Loucy (cell line): ENCODE results near the gene GABRG3.

ENCODE experiments used
- H2AFZ ChIP-seq: fragments of 200-600 bp; sonication (generic); 2 replicates; pipeline ENCODE4 v1.6.0; 2016; ENCODE audit warnings: antibody characterized with exemption, mild to moderate bottlenecking, low read length, moderate library complexity
- H3F3A ChIP-seq: fragments of 200-600 bp; 2 replicates; pipeline ENCODE4 v1.6.0; 2016; ENCODE audit warnings: antibody characterized with exemption, low read depth, mild to moderate bottlenecking
- H3K27me3 ChIP-seq: fragments of 200-600 bp; sonication (generic); 2 replicates; pipeline ENCODE4 v1.6.1; 2014; ENCODE audit warnings: low read length, mild to moderate bottlenecking; ENCODE audit not compliant: insufficient read depth, poor library complexity, severe bottlenecking
- H3K36me3 ChIP-seq: fragments of 200-600 bp; sonication (generic); 2 replicates; pipeline ENCODE4 v1.6.1; 2016; ENCODE audit warnings: low read length; ENCODE audit not compliant: insufficient read depth
- H3K4me1 ChIP-seq: fragments of 200-600 bp; sonication (generic); 2 replicates; pipeline ENCODE4 v1.5.1; 2014; ENCODE audit warnings: low read length, mild to moderate bottlenecking; ENCODE audit not compliant: insufficient read depth, poor library complexity, severe bottlenecking
- H3K4me2 ChIP-seq: fragments of 200-600 bp; sonication (generic); 2 replicates; pipeline ENCODE4 v1.6.0; 2014; ENCODE audit warnings: antibody characterized with exemption, low read length, low read depth, mild to moderate bottlenecking; ENCODE audit not compliant: poor library complexity, severe bottlenecking
- H3K4me3 ChIP-seq: fragments of 200-600 bp; sonication (generic); 2 replicates; pipeline ENCODE4 v1.5.1; 2014; ENCODE audit warnings: low read length, mild to moderate bottlenecking, mixed read lengths; ENCODE audit not compliant: poor library complexity, severe bottlenecking
- H3K79me2 ChIP-seq: fragments of 200-600 bp; sonication (generic); 2 replicates; pipeline ENCODE4 v1.6.1; 2014; ENCODE audit warnings: low read length; ENCODE audit not compliant: insufficient read depth
- H3K9ac ChIP-seq: fragments of 200-600 bp; sonication (generic); 2 replicates; pipeline ENCODE4 v1.6.0; 2014; ENCODE audit warnings: mild to moderate bottlenecking, low read depth, low read length, moderate library complexity; ENCODE audit not compliant: poor library complexity, severe bottlenecking
- H3K9me2 ChIP-seq: fragments of 200-600 bp; sonication (generic); replicated peaks from 2 replicates; pipeline ENCODE4 v1.6.1; 2016; ENCODE audit warnings: low read depth, low read length, mixed read lengths
- H3K9me3 ChIP-seq: fragments of 200-600 bp; sonication (generic); 2 replicates; pipeline ENCODE4 v1.6.1; 2014; ENCODE audit warnings: mild to moderate bottlenecking, antibody characterized with exemption, low read length, low read depth; ENCODE audit not compliant: insufficient read depth
- H4K20me1 ChIP-seq: fragments of 200-600 bp; sonication (generic); 2 replicates; pipeline ENCODE4 v1.6.0; 2014; ENCODE audit warnings: antibody characterized with exemption, low read length, mild to moderate bottlenecking; ENCODE audit not compliant: insufficient read depth, poor library complexity, severe bottlenecking
- CTCF ChIP-seq: fragments of 200-600 bp; sonication (generic); conservative IDR thresholded peaks from 2 replicates; pipeline ENCODE4 v1.5.1; 2014; ENCODE audit warnings: mild to moderate bottlenecking, antibody characterized with exemption, low read length
- EZH2phosphoT487 ChIP-seq: fragments of 200-600 bp; IDR thresholded peaks from 2 replicates; pipeline ENCODE4 v1.6.1; 2018; ENCODE audit warnings: antibody characterized with exemption, mild to moderate bottlenecking, moderate library complexity, borderline replicate concordance

GABRG3 gene

GRCh38 chr15:26928051-26928450, 42.9 kb upstream of the GABRG3 start:
- Histone ChIP-seq H3K4me1 (no peaks in the 10 kb centered on the region), H3K79me2 (no peaks in the 10 kb centered on the region), H3F3A (no peaks in the 10 kb centered on the region), H3K4me2 (no peak overlapping the region), H3K9me3 (no peaks in the 10 kb centered on the region; the same call in 1 of the 2 replicates), H3K9ac (no peak overlapping the region), H3K4me3 (no peak overlapping the region), H3K9me2 (no peaks in the 10 kb centered on the region), H4K20me1 (no peaks in the 10 kb centered on the region), H3K36me3 (no peaks in the 10 kb centered on the region), H3K27me3 (no peaks in the 10 kb centered on the region), H2AFZ (no peak overlapping the region)
- TF ChIP-seq CTCF, result no peak
- no peak for TF ChIP-seq EZH2phosphoT487

DNA sequence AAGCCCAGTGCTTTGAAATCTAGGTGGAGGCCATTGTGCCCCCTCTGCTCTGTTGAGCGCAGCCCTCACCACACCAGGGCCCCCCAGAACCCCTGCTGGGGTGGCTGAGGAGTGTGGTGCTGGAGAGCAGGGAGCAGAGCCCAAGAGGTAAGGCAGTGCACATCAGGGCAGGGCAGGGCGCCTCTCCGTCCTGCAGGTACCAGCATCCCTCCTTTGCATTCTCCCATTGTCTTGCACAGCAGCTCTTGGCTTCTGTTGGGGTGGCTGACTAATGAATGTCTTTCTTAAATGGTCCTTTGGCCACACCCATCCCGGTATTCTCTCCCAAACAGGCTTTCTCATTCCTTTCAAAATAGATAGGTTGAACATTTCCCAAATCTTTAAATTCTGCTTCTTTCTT, 41.4 kb upstream of the GABRG3 start:
- no peaks in the 10 kb centered on the region for H3K4me1 ChIP-seq
- H3K9ac ChIP-seq, result no peak overlapping the region
- TF ChIP-seq EZH2phosphoT487, result no peak
- TF ChIP-seq CTCF, result no peak
- no peaks in the 10 kb centered on the region for H4K20me1 ChIP-seq
- no peaks in the 10 kb centered on the region for H3K36me3 ChIP-seq
- H3K4me3 ChIP-seq, result no peak overlapping the region
- no peaks in the 10 kb centered on the region; the same call in 1 of the 2 replicates for H3K9me3 ChIP-seq
- no peak overlapping the region for H3K4me2 ChIP-seq
- no peaks in the 10 kb centered on the region for H3K79me2 ChIP-seq
- H3K27me3 ChIP-seq, result no peaks in the 10 kb centered on the region
- no peaks in the 10 kb centered on the region for H3K9me2 ChIP-seq
- H3F3A ChIP-seq, result no peaks in the 10 kb centered on the region
- H2AFZ ChIP-seq, result no peak overlapping the region

DNA sequence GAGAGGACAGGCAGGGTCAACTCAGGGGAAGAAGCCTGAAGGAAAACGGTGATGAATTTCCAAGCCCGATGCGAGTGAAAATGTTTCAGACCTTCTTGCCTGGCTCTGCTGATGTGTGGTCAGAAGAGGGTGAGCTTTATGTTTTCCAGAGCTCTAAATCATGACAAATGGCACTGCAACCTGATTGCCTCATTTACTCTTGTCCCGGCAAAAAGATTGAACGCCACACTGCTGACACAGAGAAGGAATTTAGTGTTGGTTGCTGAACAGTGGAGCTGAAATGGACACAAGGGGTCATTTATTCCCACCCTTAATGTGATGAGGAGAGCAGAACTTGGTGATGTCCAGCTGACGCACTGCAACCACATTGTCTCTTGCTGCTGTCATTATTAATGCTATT, 36.1 kb upstream of the GABRG3 start:
- Histone ChIP-seq H3K36me3 (no peaks in the 10 kb centered on the region), H3K4me2 (no peak overlapping the region), H3K27me3 (no peaks in the 10 kb centered on the region), H2AFZ (no peak overlapping the region), H3K9ac (no peak overlapping the region), H3K4me1 (no peaks in the 10 kb centered on the region), H4K20me1 (no peaks in the 10 kb centered on the region), H3K9me2 (no peaks in the 10 kb centered on the region), H3F3A (no peaks in the 10 kb centered on the region), H3K79me2 (no peaks in the 10 kb centered on the region), H3K4me3 (no peak overlapping the region), H3K9me3 (no peaks in the 10 kb centered on the region; the same call in 1 of the 2 replicates)
- no peak for TF ChIP-seq EZH2phosphoT487
- TF ChIP-seq CTCF, result no peak
